Gastrocnemius medialis (tissue), 4 donors: Measurements from ENCODE around the gene PLEKHN1. TPM values are rescaled to one million over a fixed set of nuclear protein-coding genes. Genes with fewer than 3 reads are reported as not detected.
A peak's percentile ranks its signal among the peaks of the same experiment; 100 is the strongest.

Experiments used
- ATAC-seq, 2 donors: fragments of 150-250 bp; one replicate each; pipeline ENCODE4 v1.9.1; 2016
- DNase-seq, 2 donors: peaks; one replicate each; pipeline ENCODE4 v3.0.0-alpha.2; 2019
- H3K27ac ChIP-seq, 4 donors: fragments of 200-600 bp; sonication (generic); 1 replicate in 1 of 4; 2 replicates in 3 of 4; pipeline ENCODE4 v1.5.1; 2016 to 2018; ENCODE audit warnings: mild to moderate bottlenecking in 2 of 4, moderate library complexity in 1 of 4
- H3K27me3 ChIP-seq, 3 donors: fragments of 200-600 bp; sonication (generic) in 2 of 3; 1 replicate in 1 of 3; 2 replicates in 2 of 3; pipeline versions ENCODE4 v1.5.1 to v1.6.0; 2016 to 2019; ENCODE audit warnings: mild to moderate bottlenecking in 1 of 3, moderate library complexity in 1 of 3
- H3K36me3 ChIP-seq, 2 donors: fragments of 200-600 bp; sonication (generic) in 1 of 2; one replicate each; pipeline ENCODE4 v1.5.1; 2017 to 2018
- H3K4me1 ChIP-seq, 2 donors: fragments of 200-600 bp; sonication (generic) in 1 of 2; one replicate each; pipeline ENCODE4 v1.5.1; 2016 to 2017; ENCODE audit warnings: mild to moderate bottlenecking in 2 of 2
- H3K4me3 ChIP-seq, 4 donors: fragments of 200-600 bp; sonication (generic) in 3 of 4; 1 replicate in 1 of 4; 2 replicates in 3 of 4; pipeline ENCODE4 v1.5.1; 2016 to 2019; ENCODE audit warnings: mild to moderate bottlenecking in 2 of 4
- H3K9me3 ChIP-seq, 3 donors: fragments of 200-600 bp; sonication (generic) in 2 of 3; 1 replicate in 1 of 3; 2 replicates in 2 of 3; pipeline ENCODE4 v1.5.1; 2016 to 2019
- POLR2A ChIP-seq, 2 donors: fragments of 450-650 bp; IDR thresholded peaks; one replicate each; pipeline ENCODE4 v1.6.1; 2017; ENCODE audit warnings: antibody characterized with exemption in 2 of 2, mild to moderate bottlenecking in 2 of 2, moderate library complexity in 2 of 2
- in situ Hi-C, 4 donors: fragments of 200-750 bp; cut with MboI; loops; one replicate each; pipeline versions ENCODE4 v1.15.0 to v1.8.0; 2017; ENCODE audit warnings: low sequenced_read_pairs in 4 of 4
- intact Hi-C: fragments of 100-400 bp; cut with DNase I; formaldehyde crosslinking; loops from one replicate; pipeline ENCODE4 v1.15.1; 2023; ENCODE audit warnings: low total_unique reads
- total RNA-seq, 4 donors: library from RNA; depleted of rRNA; stranded (reverse); fragments of >200 nt; gene quantifications; one replicate each; pipeline versions ENCODE4 v1.1.0 to v1.2.3, GENCODE V29; 2016
- TF ChIP-seq, protein P1 (sequence below), 5 experiments: fragments of 450-650 bp in 3 of 5; fragments of 200-600 bp in 2 of 5; sonication (generic) in 2 of 5; IDR thresholded peaks in 4 of 5; conservative IDR thresholded peaks in 1 of 5; 1 replicate in 4 of 5; 2 replicates in 1 of 5; pipeline ENCODE4 v1.5.1; 2016 to 2019; ENCODE audit warnings: antibody characterized with exemption in 5 of 5, mild to moderate bottlenecking in 3 of 5, moderate library complexity in 3 of 5

Gene PLEKHN1
- total RNA-seq, 4 donors from 2014 or later, result 0.23 TPM; not detected in 3

DNA sequence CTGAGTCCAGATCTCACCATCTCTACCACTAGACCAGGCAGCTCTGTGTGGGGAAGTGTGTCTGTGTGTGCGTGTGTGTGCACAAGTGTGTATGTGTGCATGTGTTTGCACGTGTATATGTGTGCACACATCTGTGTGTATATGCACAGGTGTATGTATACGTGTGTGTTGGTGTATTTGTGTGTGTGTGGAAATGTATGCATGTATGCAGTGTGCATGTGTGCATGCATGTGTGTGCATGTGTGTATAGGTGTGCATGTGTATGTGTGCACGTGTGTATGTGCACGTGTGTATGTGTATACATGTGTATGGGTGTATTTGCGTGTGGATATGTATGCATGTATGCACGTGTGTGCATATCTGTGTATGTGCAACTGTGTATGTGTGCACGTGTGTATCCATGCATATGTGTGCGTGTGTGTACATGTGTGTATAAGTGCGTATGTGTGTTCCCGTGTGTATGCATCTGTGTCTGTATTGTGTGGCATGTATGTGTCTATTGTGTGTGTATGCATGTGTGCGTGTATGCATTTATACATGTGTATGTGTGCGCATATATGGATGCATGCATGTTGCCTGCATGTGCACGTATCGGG is 3.1 kb downstream of the PLEKHN1 start:
- H3K27ac ChIP-seq, result no peak overlapping the region
- H3K27me3 ChIP-seq, result peaks cover 6 to 37% (median 23%) of the 10 kb centered on the region in 3 donors
- in situ Hi-C loops (no loop called here), intact Hi-C loops (no loop called here)
- no peaks in the 10 kb centered on the region for H3K36me3 ChIP-seq
- no peak for ATAC-seq
- H3K4me3 ChIP-seq, result no peak overlapping the region
- peak in 1 of 2 donors; percentile 26 for DNase-seq
- H3K9me3 ChIP-seq, result no peaks in the 10 kb centered on the region
- TF ChIP-seq, protein P1, sequence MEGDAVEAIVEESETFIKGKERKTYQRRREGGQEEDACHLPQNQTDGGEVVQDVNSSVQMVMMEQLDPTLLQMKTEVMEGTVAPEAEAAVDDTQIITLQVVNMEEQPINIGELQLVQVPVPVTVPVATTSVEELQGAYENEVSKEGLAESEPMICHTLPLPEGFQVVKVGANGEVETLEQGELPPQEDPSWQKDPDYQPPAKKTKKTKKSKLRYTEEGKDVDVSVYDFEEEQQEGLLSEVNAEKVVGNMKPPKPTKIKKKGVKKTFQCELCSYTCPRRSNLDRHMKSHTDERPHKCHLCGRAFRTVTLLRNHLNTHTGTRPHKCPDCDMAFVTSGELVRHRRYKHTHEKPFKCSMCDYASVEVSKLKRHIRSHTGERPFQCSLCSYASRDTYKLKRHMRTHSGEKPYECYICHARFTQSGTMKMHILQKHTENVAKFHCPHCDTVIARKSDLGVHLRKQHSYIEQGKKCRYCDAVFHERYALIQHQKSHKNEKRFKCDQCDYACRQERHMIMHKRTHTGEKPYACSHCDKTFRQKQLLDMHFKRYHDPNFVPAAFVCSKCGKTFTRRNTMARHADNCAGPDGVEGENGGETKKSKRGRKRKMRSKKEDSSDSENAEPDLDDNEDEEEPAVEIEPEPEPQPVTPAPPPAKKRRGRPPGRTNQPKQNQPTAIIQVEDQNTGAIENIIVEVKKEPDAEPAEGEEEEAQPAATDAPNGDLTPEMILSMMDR (IDR thresholded peaks at IDR 0.05 in 4 of 5, conservative IDR thresholded peaks at IDR 0.05 in 1 of 5), result no peak
- no peak for TF ChIP-seq POLR2A (IDR thresholded peaks at IDR 0.05)
- peaks cover 5 to 29% of the 10 kb centered on the region in 2 donors for H3K4me1 ChIP-seq

DNA sequence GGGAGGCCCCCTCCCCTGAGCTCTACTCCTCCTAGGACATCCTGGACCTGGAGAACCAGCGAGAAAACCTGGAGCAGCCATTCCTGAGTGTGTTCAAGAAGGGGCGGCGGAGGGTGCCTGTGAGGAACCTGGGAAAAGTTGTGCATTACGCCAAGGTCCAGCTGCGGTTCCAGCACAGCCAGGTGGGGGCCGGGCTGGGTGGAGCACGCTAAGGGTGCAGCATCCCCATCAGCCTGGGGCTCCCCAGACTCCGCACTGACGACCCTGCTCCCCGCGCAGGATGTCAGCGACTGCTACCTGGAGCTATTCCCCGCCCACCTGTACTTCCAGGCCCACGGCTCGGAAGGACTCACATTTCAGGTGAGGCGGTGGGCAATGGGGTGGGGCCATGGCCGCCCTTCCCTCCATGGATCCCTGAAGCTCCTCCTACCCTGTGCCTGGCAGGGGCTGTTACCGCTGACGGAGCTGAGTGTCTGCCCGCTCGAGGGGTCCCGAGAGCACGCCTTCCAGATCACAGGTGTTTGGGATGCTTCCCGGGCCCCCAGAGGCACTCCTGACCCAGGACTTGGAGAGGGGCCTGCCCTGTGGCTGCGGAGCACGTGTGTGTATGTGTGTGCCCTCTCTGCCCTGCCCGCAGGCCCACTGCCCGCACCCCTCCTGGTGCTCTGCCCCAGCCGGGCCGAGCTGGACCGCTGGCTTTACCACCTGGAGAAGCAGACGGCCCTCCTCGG is 4.1 kb downstream of the PLEKHN1 start:
- H3K4me1 ChIP-seq, result peaks cover 5 to 30% of the 10 kb centered on the region in 2 donors

DNA sequence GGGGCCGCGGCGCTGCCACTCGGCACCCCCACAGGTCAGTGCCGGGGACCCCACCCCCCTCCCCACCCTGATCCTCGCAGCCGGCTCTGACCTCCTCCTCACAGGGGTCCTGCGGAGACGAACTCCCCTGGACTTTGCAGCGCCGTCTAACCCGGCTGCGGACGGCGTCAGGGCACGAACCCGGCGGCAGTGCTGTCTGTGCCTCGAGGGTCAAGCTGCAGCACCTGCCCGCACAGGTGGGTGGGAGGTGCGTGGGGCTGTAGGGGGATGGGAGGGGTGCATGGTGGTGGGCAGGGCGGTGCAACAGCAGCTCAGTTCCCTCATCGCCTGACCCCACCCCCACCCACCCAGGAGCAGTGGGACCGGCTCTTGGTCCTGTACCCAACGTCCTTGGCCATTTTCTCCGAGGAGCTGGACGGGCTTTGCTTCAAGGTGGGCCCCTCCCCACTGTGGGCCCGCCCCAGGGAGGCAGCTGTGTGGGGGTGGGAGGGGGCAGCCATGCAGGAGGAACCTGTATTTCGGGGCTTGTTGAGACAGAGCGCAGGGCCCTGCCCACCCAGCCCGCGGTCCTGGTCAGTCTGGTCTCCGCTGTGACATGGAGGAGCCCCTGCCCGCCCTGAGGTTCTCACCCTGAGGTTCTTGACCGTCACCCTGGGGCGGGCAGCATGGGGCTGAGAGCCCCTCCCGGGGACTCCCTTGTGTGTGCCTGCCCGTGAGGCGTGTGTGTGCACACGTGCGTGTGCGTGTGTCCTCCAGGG is 4.9 kb downstream of the PLEKHN1 start:
- Histone ChIP-seq H3K27ac (no peak overlapping the region), H3K4me1 (peaks cover 3 to 36% of the 10 kb centered on the region in 2 donors), H3K36me3 (no peaks in the 10 kb centered on the region), H3K4me3 (no peak overlapping the region), H3K9me3 (no peaks in the 10 kb centered on the region), H3K27me3 (peaks cover 8 to 30% (median 23%) of the 10 kb centered on the region in 3 donors)
- intact Hi-C loops, result no loop called here
- DNase-seq (peak in 1 of 2 donors; percentile 52), ATAC-seq (no peak)
- in situ Hi-C loops, result no loop called here
- TF ChIP-seq, protein P1 (IDR thresholded peaks at IDR 0.05 in 4 of 5, conservative IDR thresholded peaks at IDR 0.05 in 1 of 5), result no peak
- TF ChIP-seq POLR2A (IDR thresholded peaks at IDR 0.05), result no peak

More for the DNA sequence above, 4.1 kb downstream of the PLEKHN1 start:
- Histone ChIP-seq H3K36me3 (no peaks in the 10 kb centered on the region), H3K27me3 (peaks cover 8 to 37% (median 23%) of the 10 kb centered on the region in 3 donors), H3K4me3 (no peak overlapping the region), H3K9me3 (no peaks in the 10 kb centered on the region), H3K27ac (no peak overlapping the region)
- ATAC-seq (no peak), DNase-seq (peak in 1 of 2 donors; percentile 46)
- TF ChIP-seq, protein P1 (IDR thresholded peaks at IDR 0.05 in 4 of 5, conservative IDR thresholded peaks at IDR 0.05 in 1 of 5), result no peak
- no peak for TF ChIP-seq POLR2A (IDR thresholded peaks at IDR 0.05)
- in situ Hi-C loops (no loop called here), intact Hi-C loops (no loop called here)

DNA sequence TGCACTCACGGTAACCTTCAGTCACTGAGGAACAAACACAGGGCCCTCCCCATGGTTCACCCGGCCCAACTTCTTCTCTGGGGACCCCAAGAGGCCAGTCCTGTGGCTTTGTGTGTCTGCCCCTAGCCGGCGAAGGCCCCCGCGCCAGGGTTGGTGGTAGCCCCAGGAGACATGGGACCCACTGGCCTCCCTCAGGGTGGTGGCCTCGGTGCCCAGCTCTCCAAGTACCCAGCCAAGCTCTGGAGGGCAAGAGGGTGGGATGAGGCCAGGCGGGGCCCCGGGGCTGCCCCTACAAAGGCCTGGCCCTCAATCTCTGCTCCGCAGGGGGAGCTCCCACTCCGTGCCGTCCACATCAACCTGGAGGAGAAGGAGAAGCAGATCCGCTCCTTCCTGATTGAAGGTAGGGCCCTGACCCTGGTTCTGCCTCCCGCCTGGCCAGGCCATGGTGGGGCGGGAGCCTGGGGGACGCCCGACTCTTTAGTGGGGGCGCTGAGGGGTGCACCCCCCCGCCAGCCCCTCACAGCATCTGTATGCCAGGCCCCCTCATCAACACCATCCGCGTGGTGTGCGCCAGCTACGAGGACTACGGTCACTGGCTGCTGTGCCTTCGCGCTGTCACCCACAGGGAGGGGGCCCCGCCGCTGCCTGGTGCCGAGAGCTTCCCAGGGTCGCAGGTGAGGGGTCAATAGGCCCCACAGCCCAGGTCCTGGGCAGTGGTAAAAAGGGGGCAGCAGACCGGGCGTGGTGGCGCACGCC is 5.6 kb downstream of the PLEKHN1 start:
- DNase-seq, result peak in 1 of 2 donors; percentile 60
- Histone ChIP-seq H3K9me3 (no peaks in the 10 kb centered on the region), H3K27ac (peak overlapping the region in 1 of 4 donors; percentile 93), H3K4me1 (peaks cover 0 to 33% of the 10 kb centered on the region in 2 donors), H3K4me3 (no peak overlapping the region), H3K36me3 (no peaks in the 10 kb centered on the region), H3K27me3 (peaks cover 8 to 24% (median 23%) of the 10 kb centered on the region in 3 donors)
- intact Hi-C loops (no loop called here), in situ Hi-C loops (no loop called here)
- TF ChIP-seq, protein P1 (IDR thresholded peaks at IDR 0.05 in 4 of 5, conservative IDR thresholded peaks at IDR 0.05 in 1 of 5), result no peak
- TF ChIP-seq POLR2A (IDR thresholded peaks at IDR 0.05), result peak in 1 of 2 donors; percentile 7
- no peak for ATAC-seq
